ENCODE results near the gene FHAD1. TPM values are rescaled to one million over a fixed set of nuclear protein-coding genes. Genes with fewer than 3 reads are reported as not detected.

FHAD1 gene
- 0.26 TPM in 1 of 2 replicates, not detected in the other for total RNA-seq

GRCh38 chr1:15246960-15247614 is at the start of gene FHAD1:
TSS of gene FHAD1 (plus strand) at chr1:15247223. CDS start at chr1:15251785, 4,562 bp downstream.

GRCh38 chr1:15409388-15410222 is 162.6 kb downstream of the FHAD1 start, which contains the start of gene EFHD2:
TSS of gene EFHD2 (plus strand) at chr1:15409888. CDS start at chr1:15409972, 84 bp downstream.

Other genes starting within 250 kb of the FHAD1 start
- 10.4 and 11.3 TPM in 2 replicates for gene TMEM51, start 93.5 kb upstream of the FHAD1 start, total RNA-seq
- 27.3 and 28.3 TPM in 2 replicates for gene EFHD2, start 162.7 kb downstream of the FHAD1 start, total RNA-seq
- not detected in 2 replicates for gene CTRC, start 191.2 kb downstream of the FHAD1 start, total RNA-seq
- not detected in 2 replicates for gene CELA2A, start 209.5 kb downstream of the FHAD1 start, total RNA-seq
- not detected in 2 replicates for gene CELA2B, start 228.9 kb downstream of the FHAD1 start, total RNA-seq